HG03565 (cell line): Measurements from ENCODE around the gene ADAM29.
"Not testable (repeated sequence)": the region's sequence is repeated elsewhere in the genome, so short reads cannot be mapped to it uniquely, and the experiment has no call there.

Experiments
- ATAC-seq: cut with Tn5 transposase; IDR thresholded peaks from one replicate; pipeline ENCODE4 v1.9.1; 2021; ENCODE audit warnings: mild to moderate bottlenecking, moderate library complexity; ENCODE audit not compliant: unreplicated experiment

The ADAM29 gene

DNA sequence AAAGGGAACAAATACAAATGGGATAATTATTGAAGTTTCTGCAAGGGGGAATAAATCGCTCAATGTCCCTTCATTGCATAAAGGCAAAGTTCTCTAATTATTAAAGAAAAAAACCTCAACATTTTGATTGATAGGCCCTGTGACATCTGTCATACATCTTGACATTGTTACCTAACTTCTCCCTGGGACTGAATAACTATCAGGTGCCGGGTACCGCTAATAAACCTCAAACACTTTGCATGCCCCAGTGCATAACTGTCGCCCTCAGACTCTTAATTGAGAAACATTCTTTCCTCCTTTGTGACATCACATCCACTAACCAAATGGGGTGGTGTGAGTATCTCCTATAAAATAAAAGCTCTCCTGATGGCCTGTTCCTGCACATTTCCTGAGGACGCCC is at the start of gene ADAM29:
TSS of gene ADAM29 (plus strand) at position 301 of the 400 bp plus-strand sequence. CDS start 57,168 bp downstream, outside the sequence.
- ATAC-seq = no peak

DNA sequence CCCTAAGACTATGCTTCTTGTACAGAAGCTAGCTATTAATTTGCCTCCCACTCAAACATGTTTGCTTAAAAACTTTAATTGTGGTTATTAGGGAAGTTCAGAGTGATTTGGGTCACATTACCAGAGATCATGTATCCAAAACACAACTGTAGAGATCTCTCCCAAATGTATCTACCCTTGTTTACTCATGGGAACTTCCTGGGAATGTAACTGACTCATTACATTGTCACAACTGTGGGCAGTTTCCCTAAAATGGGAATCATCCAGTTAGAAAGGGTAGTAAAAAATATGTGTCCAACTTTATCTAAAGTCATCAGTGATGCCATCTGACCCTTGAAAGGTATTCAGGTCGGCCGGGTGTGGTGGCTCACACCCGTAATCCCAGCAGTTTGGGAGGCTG is 48.8 kb upstream of the ADAM29 start:
- ATAC-seq = no peak

DNA sequence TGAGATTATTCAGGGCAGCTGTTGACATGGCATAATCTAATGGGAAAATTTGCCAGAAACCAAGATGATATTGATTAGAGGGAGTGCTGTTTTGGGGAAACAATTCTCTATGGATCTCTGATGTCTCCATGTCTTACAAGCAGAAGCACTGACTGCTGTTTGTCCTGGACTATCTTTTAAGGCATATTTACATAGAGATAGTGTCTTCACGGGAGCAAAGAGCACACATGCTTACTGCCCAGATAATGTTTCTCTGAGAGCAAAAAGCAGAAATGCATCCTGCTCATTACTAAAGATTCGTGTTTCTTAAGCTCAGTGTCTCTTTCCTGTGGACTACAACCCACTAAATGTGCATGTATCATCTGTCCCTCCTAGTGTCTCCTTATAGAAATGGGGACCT is 47.8 kb upstream of the ADAM29 start:
- no peak for ATAC-seq

DNA sequence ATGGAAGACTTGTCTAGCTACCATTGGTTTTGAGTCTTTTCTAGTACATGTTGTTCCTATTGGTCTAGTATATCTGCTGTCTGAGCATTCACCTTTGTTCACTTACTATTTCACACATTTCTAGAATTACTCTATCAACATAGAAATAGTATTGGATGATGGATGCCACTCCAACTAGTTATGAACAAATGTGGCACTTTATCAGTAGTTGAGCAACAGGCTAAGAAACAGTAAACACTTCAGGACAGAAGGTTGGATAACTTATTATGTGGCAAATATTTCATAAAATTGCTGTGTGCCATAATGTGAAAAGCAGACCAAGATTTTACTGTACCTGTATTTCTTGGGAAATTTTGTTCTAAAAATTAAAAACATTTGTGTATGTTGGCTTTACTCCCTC is 46.8 kb upstream of the ADAM29 start:
- no peak for ATAC-seq

DNA sequence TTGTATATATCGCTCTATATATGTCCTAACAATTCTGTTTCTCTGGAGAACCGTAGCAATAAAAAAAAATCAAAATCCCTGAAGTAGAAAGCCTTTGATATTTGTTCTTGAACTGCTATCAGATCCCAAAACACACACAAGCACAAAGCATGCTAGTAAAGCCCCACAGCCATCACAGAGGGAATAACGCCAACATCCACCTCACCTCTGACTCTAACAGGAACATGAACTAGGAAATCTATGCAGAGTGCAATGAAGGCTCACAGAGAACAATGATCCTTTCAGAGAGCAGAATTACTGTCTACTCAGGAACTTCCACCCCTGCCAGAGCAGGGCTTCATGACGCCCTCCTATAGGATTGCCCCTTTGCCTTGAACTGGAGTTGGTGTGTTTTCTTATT is 45.0 kb upstream of the ADAM29 start:
- ATAC-seq = not testable (repeated sequence)

DNA sequence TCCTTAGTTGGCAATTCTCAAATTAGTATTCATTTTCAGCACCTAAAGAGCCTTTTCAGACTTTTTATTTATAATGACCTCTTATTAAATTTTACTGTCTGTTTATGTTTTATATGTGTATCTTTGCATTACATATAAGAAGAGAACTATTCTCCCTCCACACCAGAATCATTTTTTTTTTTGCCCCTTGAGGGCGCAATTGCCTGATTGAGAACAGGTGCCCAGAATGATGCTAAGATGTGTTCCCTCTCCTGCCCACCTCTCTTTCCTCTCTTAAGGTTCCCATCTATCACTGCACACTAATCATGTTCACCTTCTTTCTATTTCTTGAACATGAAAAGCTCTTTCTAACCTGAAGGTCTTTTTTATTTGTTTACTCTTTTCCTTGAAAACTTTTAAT is 44.2 kb upstream of the ADAM29 start:
- no peak for ATAC-seq

DNA sequence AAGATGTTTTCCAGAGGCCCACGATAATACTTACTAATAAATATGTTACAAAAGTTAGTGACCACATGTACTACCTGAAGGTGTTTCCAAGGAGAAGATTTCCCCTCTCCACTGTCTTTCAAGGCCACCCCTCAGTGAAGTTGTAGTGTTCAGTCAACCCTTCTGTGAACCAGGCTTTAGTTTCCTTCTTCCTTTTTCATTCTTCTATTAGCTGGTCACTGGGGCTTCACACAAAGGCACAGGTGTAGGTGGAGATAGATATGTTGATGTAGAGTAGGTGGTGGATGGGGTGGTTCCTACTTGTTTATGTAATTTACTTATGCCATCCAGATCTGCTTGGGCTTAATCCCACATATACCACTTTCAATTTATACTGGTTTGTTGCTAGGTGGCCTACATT is 43.3 kb upstream of the ADAM29 start:
- ATAC-seq = no peak

DNA sequence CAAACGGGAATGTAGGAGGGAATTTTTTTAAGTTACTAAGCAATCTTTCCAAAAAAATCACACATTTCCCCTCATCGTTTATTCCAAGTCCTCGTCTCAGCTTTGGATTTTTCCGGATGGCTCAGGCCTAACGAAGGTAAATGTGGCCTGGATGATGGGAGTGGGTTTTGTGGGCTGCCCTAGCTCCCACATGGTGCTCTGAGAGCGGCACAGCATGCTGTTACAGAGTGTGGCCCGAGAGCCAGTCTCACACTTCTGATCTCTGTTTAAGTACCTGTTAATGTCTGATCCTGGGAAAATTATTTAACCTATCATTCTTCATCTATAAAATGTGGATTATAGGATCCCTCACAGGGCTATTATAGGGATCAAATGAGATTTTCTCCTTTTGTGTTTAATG is 38.2 kb upstream of the ADAM29 start:
- no peak for ATAC-seq

DNA sequence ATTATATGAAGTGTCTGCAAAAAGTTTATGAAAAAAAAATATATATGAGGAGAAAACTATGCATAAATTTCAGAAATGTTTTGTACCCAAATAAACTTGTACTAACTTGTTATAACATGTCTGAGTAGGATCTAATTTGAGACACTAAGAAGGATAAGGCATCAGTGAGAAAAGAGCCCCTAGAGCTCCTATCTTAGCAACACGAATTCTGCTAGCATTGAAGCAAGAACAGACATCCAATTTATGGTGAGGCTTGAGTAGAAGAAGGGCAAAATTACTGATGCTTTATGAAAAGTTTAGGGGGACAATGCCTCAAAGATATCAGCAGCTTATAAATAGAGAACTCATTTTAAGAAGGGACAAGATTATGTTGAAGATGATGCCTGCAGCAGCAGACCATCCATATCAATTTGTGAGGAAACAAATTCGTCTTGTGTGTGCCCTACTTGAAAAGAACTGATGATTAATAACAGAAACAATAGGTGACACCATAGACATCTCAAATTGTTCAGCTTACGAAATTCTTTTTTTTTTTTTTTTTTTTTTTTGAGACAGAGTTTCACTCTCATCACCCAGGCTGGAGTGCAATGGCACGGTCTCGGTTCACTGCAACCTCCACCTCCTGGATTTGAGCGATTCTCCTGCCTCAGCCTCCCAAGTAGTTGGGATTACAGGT is 35.7 kb upstream of the ADAM29 start:
- no peak for ATAC-seq

DNA sequence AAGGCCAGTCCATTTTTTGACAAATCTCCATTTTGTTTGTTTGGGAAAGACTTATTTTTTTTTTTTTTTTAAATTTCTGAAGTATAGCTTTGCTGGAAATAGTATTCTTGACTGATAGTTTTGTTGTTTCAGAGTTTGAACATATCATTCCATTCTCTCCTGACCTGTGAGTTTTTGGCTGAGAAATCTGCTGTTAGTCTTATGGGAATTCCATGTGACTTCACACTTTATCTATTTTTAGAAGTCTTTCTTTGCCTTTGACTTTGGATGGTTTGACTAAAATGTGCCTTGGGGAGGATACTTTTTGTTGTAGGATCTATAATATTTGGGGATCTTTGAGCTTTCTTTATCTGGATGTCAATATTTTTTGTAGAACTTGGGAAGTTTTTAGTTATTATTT is 10.7 kb upstream of the ADAM29 start:
- ATAC-seq = no peak

DNA sequence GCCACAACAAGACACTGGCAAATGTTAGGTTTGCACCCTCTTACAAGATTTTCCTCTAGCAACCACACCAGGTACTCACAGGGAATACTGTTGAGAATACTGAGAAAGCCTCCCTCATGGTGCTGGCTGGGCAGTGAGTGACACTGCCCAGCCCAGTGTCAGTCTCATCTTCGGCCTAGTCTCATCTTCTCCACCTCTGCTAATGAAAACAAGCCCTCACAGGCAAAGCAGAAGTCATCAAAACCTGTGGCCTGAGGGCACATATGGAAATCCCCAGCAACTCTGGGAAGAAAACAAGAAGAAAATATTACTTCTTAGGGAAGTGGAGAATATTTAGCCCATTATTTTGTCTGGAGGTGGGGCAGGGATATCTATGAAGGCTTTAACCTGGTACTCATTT is 7.9 kb upstream of the ADAM29 start:
- no peak for ATAC-seq

DNA sequence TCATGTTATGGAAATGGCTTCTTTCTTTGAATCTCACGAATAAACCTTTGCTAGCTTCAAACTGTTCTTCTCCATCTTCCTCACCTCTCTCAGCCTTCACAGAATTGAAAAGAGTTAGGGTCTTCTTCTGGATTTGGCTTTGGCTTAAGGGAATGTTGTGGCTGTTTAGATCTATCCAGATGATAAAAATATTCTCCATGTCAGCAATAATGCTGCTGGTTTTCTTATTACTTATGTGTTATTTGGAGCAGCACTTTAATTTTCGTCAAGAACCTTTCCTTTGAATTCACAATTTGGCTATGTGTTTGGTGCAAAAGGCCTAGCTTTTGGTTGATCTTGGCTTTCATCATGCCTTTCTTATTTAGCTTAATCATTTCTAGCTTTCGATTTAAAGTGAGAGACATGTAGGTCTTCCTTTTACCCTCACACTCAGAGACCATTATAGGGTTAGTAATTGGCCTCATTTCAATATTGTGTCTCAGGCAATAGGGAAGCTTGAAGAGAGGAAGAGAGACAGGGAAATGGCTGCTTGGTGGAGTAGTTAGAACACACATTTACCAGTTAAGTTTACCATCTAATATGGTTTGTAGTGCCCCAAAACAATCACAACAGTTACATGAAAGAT is 5.1 kb upstream of the ADAM29 start:
- ATAC-seq = no peak

DNA sequence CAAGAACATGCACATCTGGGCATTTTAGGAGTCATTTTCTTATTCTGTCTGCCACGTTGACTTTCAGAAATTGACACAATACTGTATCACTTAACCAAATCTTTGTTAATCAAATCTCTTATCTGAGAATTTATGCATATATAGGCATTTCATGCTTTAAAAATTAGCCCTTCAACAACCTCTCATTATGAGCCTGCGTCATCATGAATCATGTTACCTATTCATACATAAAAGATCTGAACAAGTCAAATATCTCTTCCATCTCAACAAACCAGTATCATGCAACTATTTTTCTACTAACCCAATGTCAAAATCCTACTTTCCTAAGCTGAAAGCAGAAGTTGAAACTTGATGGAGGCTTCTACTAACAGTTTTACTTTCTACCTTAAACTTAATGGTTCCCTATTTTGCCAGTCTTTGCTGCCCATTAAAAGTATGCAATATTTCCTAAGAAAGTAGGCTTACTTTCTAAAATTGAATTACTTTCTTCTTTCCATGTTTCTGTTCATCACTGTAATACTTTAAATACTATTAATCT is 1.8 kb downstream of the ADAM29 start:
- no peak for ATAC-seq

DNA sequence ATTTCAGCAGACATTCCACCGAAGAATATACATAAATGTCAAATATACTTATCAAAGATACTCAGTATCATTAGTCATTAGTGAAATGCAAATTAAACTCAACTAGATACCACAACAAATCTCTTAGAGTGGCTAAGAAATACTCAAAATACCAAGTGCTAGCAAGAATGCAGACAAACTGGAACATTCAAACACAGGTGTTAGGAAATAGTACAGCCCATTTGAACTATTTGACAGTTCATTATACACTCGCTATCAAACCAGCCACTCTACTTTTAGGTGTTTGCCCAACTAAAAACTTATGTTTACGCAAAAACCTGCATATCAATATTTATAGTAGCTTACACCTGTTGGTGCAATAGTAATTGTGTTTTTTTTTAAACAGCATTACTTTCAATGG is 8.8 kb downstream of the ADAM29 start:
- no peak for ATAC-seq

DNA sequence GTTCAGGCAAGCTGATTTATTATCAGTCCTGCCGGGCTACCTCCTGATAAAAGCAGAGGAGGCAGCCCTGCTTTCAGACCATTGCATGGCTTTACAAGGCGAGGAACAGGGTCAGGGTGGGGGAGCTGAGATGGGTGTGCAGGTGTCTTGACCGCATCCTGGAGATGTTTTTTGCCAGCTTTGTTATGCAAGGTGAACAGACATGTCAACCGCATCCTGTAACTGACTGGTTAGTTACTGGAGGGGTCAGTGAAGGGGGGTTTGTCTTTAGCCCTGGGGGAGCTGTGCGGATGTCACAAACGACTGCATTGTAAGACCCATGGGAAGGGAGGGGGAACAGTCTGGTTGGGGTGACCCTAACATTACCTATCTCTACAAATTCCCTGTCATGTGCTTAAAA is 10.0 kb downstream of the ADAM29 start:
- peak; percentile 47 for ATAC-seq

DNA sequence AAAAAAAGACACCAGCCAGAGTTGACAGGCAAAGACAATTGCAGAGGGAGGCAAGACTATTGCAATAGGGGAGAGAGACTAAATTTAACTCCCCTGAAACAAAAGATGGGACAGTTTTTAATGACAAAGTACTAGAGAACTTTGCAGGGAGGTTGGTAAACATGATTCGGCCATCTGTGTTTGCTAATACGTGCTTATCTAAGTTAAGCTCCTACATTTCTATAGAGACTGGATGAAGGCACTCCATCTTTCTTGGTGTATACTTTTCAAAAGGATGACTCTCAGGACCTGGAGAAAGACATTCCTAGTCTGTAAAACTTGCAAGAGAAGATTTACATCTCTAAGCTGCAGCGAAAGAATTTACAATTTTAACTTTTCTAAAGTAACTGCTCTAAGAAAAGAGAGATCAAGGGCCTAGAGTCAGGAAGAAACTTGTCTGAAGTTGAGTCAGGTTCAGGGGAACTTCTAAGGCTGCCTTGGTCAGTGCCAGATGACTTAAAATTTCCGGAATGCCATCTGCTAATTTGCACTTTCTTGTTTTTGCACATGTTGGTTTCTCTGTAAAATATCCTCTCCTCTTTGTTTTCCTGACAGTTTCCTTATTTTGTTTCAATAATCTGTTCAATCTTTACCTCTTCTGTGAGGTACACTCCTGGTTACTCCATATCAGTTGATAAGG is 10.6 kb downstream of the ADAM29 start:
- no peak for ATAC-seq

DNA sequence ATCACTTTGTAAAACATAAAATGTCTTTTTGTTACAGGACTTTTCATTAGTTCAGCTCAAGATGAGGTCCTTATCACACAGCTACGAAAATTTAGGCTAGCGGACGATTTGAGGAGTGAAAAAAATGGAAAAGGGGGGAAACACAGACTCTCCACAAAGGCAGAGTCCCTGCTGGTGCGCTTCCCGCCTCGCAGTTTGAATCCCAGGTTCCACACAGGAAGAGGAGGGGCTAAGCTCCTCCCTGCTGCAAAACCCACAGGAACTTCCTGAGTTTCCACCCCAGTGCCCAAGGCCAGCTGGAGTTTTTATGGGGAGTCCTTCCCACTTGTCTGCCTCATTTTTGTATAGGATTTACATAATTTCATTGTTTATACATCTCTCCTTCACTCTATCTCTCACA is 11.2 kb downstream of the ADAM29 start:
- ATAC-seq = no peak

DNA sequence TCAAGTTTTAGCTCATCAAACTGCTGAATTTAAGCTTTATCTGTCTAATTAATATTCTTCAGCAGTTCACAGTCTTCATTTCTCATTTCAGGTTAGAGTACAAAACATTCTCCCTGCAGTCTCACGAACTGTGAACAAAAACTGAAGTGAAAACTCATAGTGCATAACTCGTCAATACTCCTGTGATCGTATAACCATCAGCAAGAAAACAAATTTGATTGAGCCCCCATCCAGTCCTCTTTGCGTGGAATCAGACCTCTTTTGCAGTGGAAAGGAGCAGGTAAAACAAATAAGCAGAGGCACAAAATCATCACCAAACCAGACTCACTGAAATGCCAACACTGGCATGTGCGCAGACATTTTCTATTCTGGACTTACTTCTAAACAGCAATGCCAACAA is 12.7 kb downstream of the ADAM29 start:
- no peak for ATAC-seq

DNA sequence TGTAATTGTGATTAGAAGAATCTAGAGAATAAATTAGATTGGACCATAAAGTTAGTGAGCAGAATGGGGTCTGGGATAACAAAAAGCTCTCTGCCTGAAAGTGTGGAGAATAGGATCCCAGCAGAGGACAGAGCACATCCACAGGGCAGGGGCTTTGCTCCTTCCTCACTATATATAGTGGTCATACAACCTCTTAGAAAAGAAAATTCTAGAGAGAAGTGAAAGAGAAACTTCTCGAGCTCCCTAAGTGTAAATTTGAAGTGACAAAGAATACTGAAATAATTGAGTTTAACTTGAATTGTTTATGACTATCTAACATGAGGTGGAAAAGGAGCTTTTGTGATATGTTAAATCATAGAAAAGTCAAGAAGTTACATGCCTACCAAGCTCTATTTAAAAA is 14.9 kb downstream of the ADAM29 start:
- ATAC-seq = no peak

DNA sequence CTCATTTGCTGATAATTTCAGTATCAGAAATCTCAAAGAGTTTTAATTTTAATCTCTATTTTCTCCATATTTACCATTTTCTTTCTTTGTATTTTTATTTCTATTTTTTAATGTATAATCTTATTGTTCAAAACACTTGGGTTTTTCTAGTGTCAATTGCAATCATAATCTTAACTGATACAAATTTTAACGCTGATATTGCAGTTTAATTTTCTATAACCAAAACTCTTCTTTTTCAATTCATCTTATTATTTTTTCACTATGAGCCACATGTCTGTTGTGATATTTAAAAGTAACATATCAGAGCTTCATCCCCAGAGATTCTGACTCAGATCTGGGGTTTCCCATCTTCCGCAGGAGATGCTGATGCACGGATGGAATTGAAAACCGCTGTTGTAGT is 16.2 kb downstream of the ADAM29 start:
- no peak for ATAC-seq

DNA sequence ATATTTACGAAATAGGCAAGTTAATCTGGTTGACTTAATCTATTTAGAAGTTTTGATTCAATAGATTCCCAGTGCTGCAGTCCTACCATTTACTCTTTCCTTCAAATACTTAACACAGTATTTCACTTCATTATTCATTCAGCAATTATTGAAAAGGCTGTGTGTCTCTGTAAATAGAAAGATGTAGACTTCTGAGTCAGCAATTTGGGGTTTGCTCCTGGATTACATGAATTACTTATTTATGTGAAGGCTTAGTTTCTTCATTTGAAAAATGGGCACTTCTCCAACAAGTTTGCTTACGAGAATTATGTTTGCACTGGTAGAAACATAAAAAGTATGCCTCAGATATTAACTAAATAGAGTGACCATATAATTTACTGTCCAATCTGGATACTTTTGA is 17.4 kb downstream of the ADAM29 start:
- no peak for ATAC-seq

DNA sequence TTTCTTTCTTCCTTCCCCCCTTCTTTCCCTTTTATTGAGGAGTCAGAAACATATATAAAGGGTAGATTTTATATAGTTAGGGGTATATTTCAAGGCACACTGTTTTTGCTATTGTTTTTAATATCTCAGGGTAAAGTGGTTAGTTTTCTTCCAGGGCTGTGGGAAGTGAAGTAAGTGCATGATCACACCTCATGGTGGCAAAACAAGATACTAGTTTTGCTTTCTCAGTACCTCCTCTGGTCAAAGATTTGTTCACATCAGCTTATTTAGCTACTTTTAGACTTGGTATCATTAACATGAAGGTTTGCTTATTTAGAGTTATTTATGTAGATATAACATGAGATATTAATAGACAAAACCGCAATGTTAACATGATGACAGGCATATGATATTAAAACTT is 21.8 kb downstream of the ADAM29 start:
- no peak for ATAC-seq
